Transverse colon (tissue), 4 donors: ENCODE measurements around the gene AKAP13.

Experiments used
- POLR2A ChIP-seq: fragments of 450-650 bp; IDR thresholded peaks from one replicate; pipeline ENCODE4 v1.6.1; 2016; ENCODE audit warnings: antibody characterized with exemption, mild to moderate bottlenecking, moderate library complexity
- POLR2AphosphoS5 ChIP-seq, 3 donors: sonication (generic); formaldehyde crosslinking; IDR thresholded peaks; one replicate each; pipeline ENCODE4 v1.6.1; 2016; ENCODE audit warnings: antibody characterized with exemption in 3 of 3
- TF ChIP-seq, protein P1 (sequence below), 5 experiments: fragments of 200-600 bp in 3 of 5; fragments of 450-650 bp in 2 of 5; sonication (generic) in 3 of 5; IDR thresholded peaks; 1 replicate in 2 of 5; 2 replicates in 3 of 5; pipeline ENCODE4 v1.5.1; 2016 to 2017; ENCODE audit warnings: antibody characterized with exemption in 5 of 5, inconsistent platforms in 3 of 5, mild to moderate bottlenecking in 2 of 5, moderate library complexity in 1 of 5

DNA sequence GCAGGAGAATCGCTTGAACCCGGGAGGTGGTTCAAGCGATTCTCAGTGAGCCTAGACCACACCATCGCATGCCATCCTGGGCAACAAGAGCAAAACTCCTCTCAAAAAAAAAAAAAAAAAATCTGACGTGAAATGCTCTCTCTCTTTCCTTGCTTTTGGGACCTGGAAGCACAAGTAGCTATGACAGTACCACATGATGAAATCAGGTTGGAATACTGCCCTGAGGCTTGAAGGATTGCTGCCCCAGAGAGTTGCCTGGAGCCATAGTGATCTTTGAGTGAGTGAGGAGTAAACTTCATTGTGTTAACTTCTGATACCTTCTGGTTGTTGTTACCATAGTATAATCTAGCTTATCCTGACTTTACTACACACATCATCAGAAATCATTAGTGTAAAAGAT is 23.3 kb downstream of the AKAP13 start:
- TF ChIP-seq POLR2AphosphoS5 (IDR thresholded peaks at IDR 0.05) (no peak), POLR2A (no peak)
- TF ChIP-seq, protein P1, sequence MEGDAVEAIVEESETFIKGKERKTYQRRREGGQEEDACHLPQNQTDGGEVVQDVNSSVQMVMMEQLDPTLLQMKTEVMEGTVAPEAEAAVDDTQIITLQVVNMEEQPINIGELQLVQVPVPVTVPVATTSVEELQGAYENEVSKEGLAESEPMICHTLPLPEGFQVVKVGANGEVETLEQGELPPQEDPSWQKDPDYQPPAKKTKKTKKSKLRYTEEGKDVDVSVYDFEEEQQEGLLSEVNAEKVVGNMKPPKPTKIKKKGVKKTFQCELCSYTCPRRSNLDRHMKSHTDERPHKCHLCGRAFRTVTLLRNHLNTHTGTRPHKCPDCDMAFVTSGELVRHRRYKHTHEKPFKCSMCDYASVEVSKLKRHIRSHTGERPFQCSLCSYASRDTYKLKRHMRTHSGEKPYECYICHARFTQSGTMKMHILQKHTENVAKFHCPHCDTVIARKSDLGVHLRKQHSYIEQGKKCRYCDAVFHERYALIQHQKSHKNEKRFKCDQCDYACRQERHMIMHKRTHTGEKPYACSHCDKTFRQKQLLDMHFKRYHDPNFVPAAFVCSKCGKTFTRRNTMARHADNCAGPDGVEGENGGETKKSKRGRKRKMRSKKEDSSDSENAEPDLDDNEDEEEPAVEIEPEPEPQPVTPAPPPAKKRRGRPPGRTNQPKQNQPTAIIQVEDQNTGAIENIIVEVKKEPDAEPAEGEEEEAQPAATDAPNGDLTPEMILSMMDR (IDR thresholded peaks at IDR 0.05), result no peak
